Suprapubic skin (tissue), 3 donors: ENCODE results near the gene FCMR.

Experiments used
- EP300 ChIP-seq: sonication (generic); formaldehyde crosslinking; IDR thresholded peaks from one replicate; pipeline ENCODE4 v1.6.1; 2017; ENCODE audit warnings: antibody characterized with exemption
- TF ChIP-seq, protein P1 (sequence below), 2 donors: fragments of 200-600 bp in 1 of 2; fragments of 450-650 bp in 1 of 2; sonication (generic) in 1 of 2; IDR thresholded peaks; one replicate each; pipeline ENCODE4 v1.5.1; 2016 to 2019; ENCODE audit warnings: antibody characterized with exemption in 2 of 2, mild to moderate bottlenecking in 1 of 2, moderate library complexity in 1 of 2

- TF ChIP-seq, protein P1, sequence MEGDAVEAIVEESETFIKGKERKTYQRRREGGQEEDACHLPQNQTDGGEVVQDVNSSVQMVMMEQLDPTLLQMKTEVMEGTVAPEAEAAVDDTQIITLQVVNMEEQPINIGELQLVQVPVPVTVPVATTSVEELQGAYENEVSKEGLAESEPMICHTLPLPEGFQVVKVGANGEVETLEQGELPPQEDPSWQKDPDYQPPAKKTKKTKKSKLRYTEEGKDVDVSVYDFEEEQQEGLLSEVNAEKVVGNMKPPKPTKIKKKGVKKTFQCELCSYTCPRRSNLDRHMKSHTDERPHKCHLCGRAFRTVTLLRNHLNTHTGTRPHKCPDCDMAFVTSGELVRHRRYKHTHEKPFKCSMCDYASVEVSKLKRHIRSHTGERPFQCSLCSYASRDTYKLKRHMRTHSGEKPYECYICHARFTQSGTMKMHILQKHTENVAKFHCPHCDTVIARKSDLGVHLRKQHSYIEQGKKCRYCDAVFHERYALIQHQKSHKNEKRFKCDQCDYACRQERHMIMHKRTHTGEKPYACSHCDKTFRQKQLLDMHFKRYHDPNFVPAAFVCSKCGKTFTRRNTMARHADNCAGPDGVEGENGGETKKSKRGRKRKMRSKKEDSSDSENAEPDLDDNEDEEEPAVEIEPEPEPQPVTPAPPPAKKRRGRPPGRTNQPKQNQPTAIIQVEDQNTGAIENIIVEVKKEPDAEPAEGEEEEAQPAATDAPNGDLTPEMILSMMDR (IDR thresholded peaks at IDR 0.05): no peak
- TF ChIP-seq EP300: no peak
These were observed 65.9 kb downstream of the FCMR start for GRCh38 chr1:206855859-206856258.
